Fibroblast of villous mesenchyme (primary cell): ENCODE measurements around the gene HPCAL1. TPM values are rescaled to one million over a fixed set of nuclear protein-coding genes. Genes with fewer than 3 reads are reported as not detected.
A peak's percentile ranks its signal among the peaks of the same experiment; 100 is the strongest.

ENCODE experiments used
- DNase-seq: peaks from one replicate; pipeline ENCODE4 v3.0.0-alpha.2; 2010; ENCODE audit warnings: low read depth
- H3K4me3 ChIP-seq: 2 replicates; pipeline ENCODE4 v1.5.1; 2011; ENCODE audit warnings: low read depth, mild to moderate bottlenecking, low read length
- CTCF ChIP-seq: IDR thresholded peaks from 2 replicates; pipeline ENCODE4 v1.5.1; 2012; ENCODE audit warnings: low read depth, mild to moderate bottlenecking, low read length; ENCODE audit not compliant: insufficient read depth
- total RNA-seq: library from RNA; depleted of rRNA; stranded (reverse); fragments of >200 nt; gene quantifications from 2 replicates; pipeline ENCODE4 v1.2.3, GENCODE V29; 2012

Gene HPCAL1
- total RNA-seq, 1 donor, result 60.0 TPM

GRCh38 chr2:10377747-10378085 is 75.0 kb downstream of the HPCAL1 start:
- DNase-seq, result no peak
- TF ChIP-seq CTCF, result no peak
- no peak overlapping the region for H3K4me3 ChIP-seq

DNA sequence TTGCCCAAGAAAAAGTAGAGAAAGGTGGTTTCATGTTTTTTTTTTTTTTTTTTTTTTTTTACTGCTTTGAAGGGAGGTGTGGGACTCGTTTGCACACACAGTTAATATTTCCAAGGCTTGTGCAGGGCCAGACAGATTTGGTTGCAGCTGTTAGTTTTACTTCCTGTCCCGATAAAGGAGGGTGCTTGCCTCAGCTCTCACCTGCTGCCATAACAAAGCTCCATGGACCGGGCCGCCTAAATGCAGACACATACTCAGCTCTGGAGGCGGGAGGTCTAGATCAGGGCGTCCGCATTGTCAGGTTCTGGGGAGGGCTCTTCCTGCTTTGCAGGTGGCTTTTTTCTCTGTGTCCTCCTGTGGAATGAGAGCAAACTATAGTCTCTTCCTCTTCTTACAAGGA is 75.5 kb downstream of the HPCAL1 start:
- H3K4me3 ChIP-seq, result no peak overlapping the region
- no peak for TF ChIP-seq CTCF
- no peak for DNase-seq

DNA sequence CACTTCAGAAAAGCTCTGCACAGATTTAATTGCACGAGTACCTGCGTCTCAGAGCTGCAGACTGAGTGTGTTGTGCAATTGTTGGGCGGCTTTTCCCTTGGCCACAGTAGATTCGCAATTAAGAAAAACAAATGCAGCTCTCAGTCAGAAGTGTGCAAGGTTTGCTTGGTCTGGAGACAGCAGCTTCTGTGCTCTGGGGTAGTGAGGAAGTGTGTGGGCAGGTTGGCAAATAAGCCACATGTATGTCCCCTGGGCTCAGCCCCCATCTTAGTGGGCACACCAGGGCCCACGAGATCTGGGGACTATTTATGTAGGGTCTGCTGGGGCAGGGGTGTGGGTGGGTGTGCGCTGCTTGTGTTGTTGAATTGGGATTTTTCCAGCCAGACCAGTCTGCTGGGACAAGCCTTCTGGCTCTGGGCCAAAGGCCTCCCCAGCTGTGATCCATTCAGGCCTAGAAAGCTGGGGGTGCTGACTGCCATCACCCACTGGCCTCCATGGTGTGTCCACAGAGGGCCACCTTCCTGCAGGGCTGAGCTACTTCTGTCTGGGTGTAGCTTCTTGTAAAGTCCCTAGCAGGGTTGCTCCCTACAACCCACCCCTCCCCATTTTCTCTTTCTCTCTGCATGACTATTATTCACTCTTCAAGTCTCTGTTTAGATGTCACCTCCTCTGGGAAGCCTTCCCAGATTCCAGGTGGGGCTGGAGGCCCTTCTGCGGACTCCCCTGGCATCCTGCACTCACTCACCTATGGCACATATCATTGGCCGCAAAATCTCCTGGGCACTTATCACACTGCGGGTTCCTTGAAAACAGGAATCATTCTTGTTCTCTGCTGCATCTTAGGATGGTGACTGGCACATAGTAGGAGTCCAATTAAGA is 77.6 kb downstream of the HPCAL1 start:
- no peak for TF ChIP-seq CTCF
- DNase-seq, result peak; percentile 53
- no peak overlapping the region for H3K4me3 ChIP-seq

DNA sequence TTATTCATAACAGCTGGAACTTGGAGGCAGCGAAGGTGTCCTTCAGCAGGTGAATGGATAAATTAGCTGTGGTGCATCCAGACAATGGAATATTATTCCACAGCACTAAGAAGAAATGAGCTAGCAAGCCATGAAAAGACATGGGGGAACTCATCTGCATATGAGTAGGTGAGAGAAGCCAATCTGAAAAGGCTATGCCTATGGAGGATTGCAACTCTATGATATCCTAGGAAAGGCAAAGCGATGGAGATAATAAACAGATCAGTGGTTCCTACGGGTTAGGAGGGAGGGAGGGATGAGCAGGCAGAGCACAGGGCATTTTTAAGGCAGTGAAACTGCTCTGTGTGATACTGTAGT is 79.3 kb downstream of the HPCAL1 start:
- TF ChIP-seq CTCF, result no peak
- DNase-seq, result no peak
- no peak overlapping the region for H3K4me3 ChIP-seq

- TF ChIP-seq CTCF, result no peak
- H3K4me3 ChIP-seq, result no peak overlapping the region
- no peak for DNase-seq
Measured at GRCh38 chr2:10382354-10383061, 79.8 kb downstream of the HPCAL1 start.

- DNase-seq, result no peak
- no peak overlapping the region for H3K4me3 ChIP-seq
- no peak for TF ChIP-seq CTCF
Measured at GRCh38 chr2:10383960-10384734, 81.4 kb downstream of the HPCAL1 start.
